Keratinocyte (primary cell): Measurements from ENCODE around the gene UMODL1.

ENCODE experiments used
- EZH2 ChIP-seq: IDR thresholded peaks from one replicate; pipeline ENCODE4 v1.6.1; 2012; ENCODE audit warnings: inconsistent platforms, mild to moderate bottlenecking, low read length, moderate library complexity
- TF ChIP-seq, protein P1 (sequence below), 3 experiments: IDR thresholded peaks in 1 of 3; conservative IDR thresholded peaks in 1 of 3; optimal IDR thresholded peaks in 1 of 3; 2 replicates in 2 of 3; 3 replicates in 1 of 3; pipeline versions ENCODE3 to v1.5.1; 2011; ENCODE audit warnings: low read length in 3 of 3, mild to moderate bottlenecking in 3 of 3, moderate library complexity in 2 of 3, control low read depth in 1 of 3, inconsistent platforms in 1 of 3; ENCODE audit not compliant: insufficient read depth in 2 of 3; ENCODE audit errors: extremely low read depth in 1 of 3

DNA sequence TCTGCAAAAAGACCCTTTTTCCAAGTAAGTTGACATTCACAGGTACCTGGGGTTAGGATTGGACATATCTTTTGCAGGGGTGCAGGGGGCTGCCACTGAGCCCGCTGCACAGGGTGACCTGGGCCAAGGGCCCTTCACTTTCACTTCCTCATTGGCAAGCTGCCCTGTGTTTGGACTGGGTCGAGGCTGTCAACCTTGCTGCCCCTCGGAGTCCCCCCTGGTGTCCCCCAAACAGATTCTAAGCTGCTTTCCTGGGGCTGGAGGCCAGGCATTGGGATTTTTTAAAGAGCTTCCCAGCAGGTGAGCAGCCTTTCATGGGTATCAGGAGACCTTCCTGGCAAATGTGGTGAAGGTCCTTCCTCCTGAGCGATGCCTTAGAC, 7.9 kb upstream of the UMODL1 start:
- TF ChIP-seq, protein P1, sequence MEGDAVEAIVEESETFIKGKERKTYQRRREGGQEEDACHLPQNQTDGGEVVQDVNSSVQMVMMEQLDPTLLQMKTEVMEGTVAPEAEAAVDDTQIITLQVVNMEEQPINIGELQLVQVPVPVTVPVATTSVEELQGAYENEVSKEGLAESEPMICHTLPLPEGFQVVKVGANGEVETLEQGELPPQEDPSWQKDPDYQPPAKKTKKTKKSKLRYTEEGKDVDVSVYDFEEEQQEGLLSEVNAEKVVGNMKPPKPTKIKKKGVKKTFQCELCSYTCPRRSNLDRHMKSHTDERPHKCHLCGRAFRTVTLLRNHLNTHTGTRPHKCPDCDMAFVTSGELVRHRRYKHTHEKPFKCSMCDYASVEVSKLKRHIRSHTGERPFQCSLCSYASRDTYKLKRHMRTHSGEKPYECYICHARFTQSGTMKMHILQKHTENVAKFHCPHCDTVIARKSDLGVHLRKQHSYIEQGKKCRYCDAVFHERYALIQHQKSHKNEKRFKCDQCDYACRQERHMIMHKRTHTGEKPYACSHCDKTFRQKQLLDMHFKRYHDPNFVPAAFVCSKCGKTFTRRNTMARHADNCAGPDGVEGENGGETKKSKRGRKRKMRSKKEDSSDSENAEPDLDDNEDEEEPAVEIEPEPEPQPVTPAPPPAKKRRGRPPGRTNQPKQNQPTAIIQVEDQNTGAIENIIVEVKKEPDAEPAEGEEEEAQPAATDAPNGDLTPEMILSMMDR (optimal IDR thresholded peaks at IDR 0.05 in 1 of 3, IDR thresholded peaks at IDR 0.05 in 1 of 3, conservative IDR thresholded peaks at IDR 0.05 in 1 of 3; ENCODE audit: extremely low read depth in 1 of 3, insufficient read depth in 2 of 3, low read length in 3 of 3) = no peak
- no peak for TF ChIP-seq EZH2
